DOHH2 (cell line): ENCODE measurements around the gene COMMD10.

Experiments used
- H3F3A ChIP-seq: fragments of 200-600 bp; sonication (generic), shearing (Covaris generic); 2 replicates; pipeline ENCODE4 v1.6.0; 2016; ENCODE audit warnings: antibody characterized with exemption, mild to moderate bottlenecking; ENCODE audit not compliant: control insufficient read depth, insufficient read depth
- H3K27ac ChIP-seq: fragments of 200-600 bp; sonication (generic); 2 replicates; pipeline ENCODE4 v1.5.1; 2014; ENCODE audit warnings: low read depth, mild to moderate bottlenecking, low read length, moderate library complexity
- H3K27me3 ChIP-seq: fragments of 200-600 bp; sonication (generic); 2 replicates; pipeline ENCODE4 v1.6.1; 2014; ENCODE audit warnings: mild to moderate bottlenecking, low read length, mixed read lengths; ENCODE audit not compliant: control insufficient read depth
- H3K36me3 ChIP-seq: fragments of 200-600 bp; sonication (generic); 2 replicates; pipeline ENCODE4 v1.6.1; 2014; ENCODE audit warnings: mild to moderate bottlenecking, low read length, moderate library complexity, mixed read lengths; ENCODE audit not compliant: control insufficient read depth
- H3K4me1 ChIP-seq: fragments of 200-600 bp; sonication (generic); 2 replicates; pipeline ENCODE4 v1.6.1; 2014; ENCODE audit warnings: mild to moderate bottlenecking, low read length, mixed read lengths; ENCODE audit not compliant: control insufficient read depth
- H3K4me2 ChIP-seq: fragments of 200-600 bp; sonication (generic); 2 replicates; pipeline ENCODE4 v1.6.0; 2014; ENCODE audit warnings: mild to moderate bottlenecking, low read length, moderate library complexity
- H3K4me3 ChIP-seq: fragments of 200-600 bp; sonication (generic); 2 replicates; pipeline ENCODE4 v1.5.1; 2014; ENCODE audit warnings: mild to moderate bottlenecking, low read length, mixed read lengths
- H3K79me2 ChIP-seq: fragments of 200-600 bp; sonication (generic); 2 replicates; pipeline ENCODE4 v1.6.1; 2014; ENCODE audit warnings: mild to moderate bottlenecking, low read length, mixed read lengths; ENCODE audit not compliant: control insufficient read depth
- H3K9me2 ChIP-seq: fragments of 200-600 bp; sonication (generic); replicated peaks from 2 replicates; pipeline ENCODE4 v1.6.1; 2014; ENCODE audit warnings: mild to moderate bottlenecking, low read length, mixed read lengths; ENCODE audit not compliant: control insufficient read depth
- H3K9me3 ChIP-seq: fragments of 200-600 bp; sonication (generic); 2 replicates; pipeline ENCODE4 v1.6.1; 2014; ENCODE audit warnings: antibody characterized with exemption, low read length, mixed read lengths; ENCODE audit not compliant: control insufficient read depth, insufficient read depth
- H4K20me1 ChIP-seq: fragments of 200-600 bp; sonication (generic); 2 replicates; pipeline ENCODE4 v1.6.0; 2014; ENCODE audit warnings: low read depth, mild to moderate bottlenecking, antibody characterized with exemption, low read length, moderate library complexity; ENCODE audit not compliant: control insufficient read depth, insufficient read depth
- EZH2phosphoT487 ChIP-seq: fragments of 200-600 bp; sonication (generic); IDR thresholded peaks from 2 replicates; pipeline ENCODE4 v1.6.1; 2017; ENCODE audit warnings: borderline replicate concordance, mild to moderate bottlenecking, antibody characterized with exemption, low read length, moderate library complexity, mixed read lengths
- TF ChIP-seq, protein P1 (sequence below): fragments of 200-600 bp; sonication (generic); IDR thresholded peaks from one replicate; pipeline ENCODE4 v1.5.1; 2014; ENCODE audit warnings: antibody characterized with exemption, mild to moderate bottlenecking, low read depth, low read length; ENCODE audit not compliant: poor library complexity, severe bottlenecking

The COMMD10 gene

GRCh38 chr5:116274251-116274650 lies 189.4 kb downstream of the COMMD10 start:
- Histone ChIP-seq H3K4me2 (no peak overlapping the region), H3K9me2 (0 out of 2 replicates have a peak, but pooled peaks cover 2% of the 10 kb centered on the region)
- TF ChIP-seq EZH2phosphoT487 = no peak
- TF ChIP-seq, protein P1, sequence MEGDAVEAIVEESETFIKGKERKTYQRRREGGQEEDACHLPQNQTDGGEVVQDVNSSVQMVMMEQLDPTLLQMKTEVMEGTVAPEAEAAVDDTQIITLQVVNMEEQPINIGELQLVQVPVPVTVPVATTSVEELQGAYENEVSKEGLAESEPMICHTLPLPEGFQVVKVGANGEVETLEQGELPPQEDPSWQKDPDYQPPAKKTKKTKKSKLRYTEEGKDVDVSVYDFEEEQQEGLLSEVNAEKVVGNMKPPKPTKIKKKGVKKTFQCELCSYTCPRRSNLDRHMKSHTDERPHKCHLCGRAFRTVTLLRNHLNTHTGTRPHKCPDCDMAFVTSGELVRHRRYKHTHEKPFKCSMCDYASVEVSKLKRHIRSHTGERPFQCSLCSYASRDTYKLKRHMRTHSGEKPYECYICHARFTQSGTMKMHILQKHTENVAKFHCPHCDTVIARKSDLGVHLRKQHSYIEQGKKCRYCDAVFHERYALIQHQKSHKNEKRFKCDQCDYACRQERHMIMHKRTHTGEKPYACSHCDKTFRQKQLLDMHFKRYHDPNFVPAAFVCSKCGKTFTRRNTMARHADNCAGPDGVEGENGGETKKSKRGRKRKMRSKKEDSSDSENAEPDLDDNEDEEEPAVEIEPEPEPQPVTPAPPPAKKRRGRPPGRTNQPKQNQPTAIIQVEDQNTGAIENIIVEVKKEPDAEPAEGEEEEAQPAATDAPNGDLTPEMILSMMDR = no peak

GRCh38 chr5:116275282-116275681 lies 190.5 kb downstream of the COMMD10 start:
- no peak for TF ChIP-seq EZH2phosphoT487
- TF ChIP-seq, protein P1 = no peak
- Histone ChIP-seq H3F3A (no peaks in the 10 kb centered on the region), H3K27me3 (no peaks in the 10 kb centered on the region)

More at GRCh38 chr5:116274251-116274650, 189.4 kb downstream of the COMMD10 start:
- no peaks in the 10 kb centered on the region for H3F3A ChIP-seq
- no peaks in the 10 kb centered on the region for H3K36me3 ChIP-seq
- H4K20me1 ChIP-seq = no peaks in the 10 kb centered on the region
- no peak overlapping the region for H3K4me3 ChIP-seq
- H3K27ac ChIP-seq = no peak overlapping the region
- no peaks in the 10 kb centered on the region for H3K79me2 ChIP-seq
- H3K4me1 ChIP-seq = no peaks in the 10 kb centered on the region
- H3K27me3 ChIP-seq = no peaks in the 10 kb centered on the region
- H3K9me3 ChIP-seq = peaks cover 8% of the 10 kb centered on the region; the same call in 1 of the 2 replicates

DNA sequence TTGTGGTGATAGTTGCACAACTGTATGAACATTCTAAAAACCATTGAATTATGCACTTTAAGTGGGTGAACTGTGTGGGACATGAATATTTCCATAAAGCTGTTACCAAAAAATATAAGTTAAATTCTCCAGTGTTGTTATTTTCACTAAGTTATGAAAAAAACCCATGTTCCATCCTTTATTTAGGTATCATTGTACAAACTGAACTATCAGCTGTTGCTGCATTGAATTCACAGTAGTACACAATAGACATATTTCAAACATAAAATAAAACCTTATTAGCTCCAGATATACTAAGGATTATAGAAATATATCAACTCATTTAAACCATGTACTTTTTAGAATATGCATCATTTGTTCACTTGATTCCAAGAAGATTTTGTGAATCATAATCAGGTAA lies 192.1 kb downstream of the COMMD10 start:
- H3K4me1 ChIP-seq = no peaks in the 10 kb centered on the region
- H3K4me3 ChIP-seq = no peak overlapping the region

More at GRCh38 chr5:116275282-116275681, 190.5 kb downstream of the COMMD10 start:
- Histone ChIP-seq H3K9me3 (peaks cover 8% of the 10 kb centered on the region; the same call in 1 of the 2 replicates), H3K9me2 (0 out of 2 replicates have a peak, but pooled peaks cover 2% of the 10 kb centered on the region), H3K36me3 (no peaks in the 10 kb centered on the region), H3K4me1 (no peaks in the 10 kb centered on the region), H3K79me2 (no peaks in the 10 kb centered on the region), H3K4me2 (no peak overlapping the region), H3K4me3 (no peak overlapping the region), H3K27ac (no peak overlapping the region), H4K20me1 (no peaks in the 10 kb centered on the region)

More for the DNA sequence above, 192.1 kb downstream of the COMMD10 start:
- no peak overlapping the region for H3K27ac ChIP-seq
- H3K27me3 ChIP-seq = no peaks in the 10 kb centered on the region
- H3F3A ChIP-seq = no peaks in the 10 kb centered on the region
- no peaks in the 10 kb centered on the region for H3K36me3 ChIP-seq
- H4K20me1 ChIP-seq = no peaks in the 10 kb centered on the region
- no peaks in the 10 kb centered on the region for H3K79me2 ChIP-seq
- peaks cover 8% of the 10 kb centered on the region; the same call in 1 of the 2 replicates for H3K9me3 ChIP-seq
- H3K4me2 ChIP-seq = no peak overlapping the region
- TF ChIP-seq, protein P1 = no peak
- TF ChIP-seq EZH2phosphoT487 = no peak
- H3K9me2 ChIP-seq = no peaks in the 10 kb centered on the region
